ENCODE measurements around the gene CNTNAP2. TPM values are rescaled to one million over a fixed set of nuclear protein-coding genes. Genes with fewer than 3 reads are reported as not detected.

Gene CNTNAP2
- total RNA-seq, 1 experiment from 2014 or later = 64.5 TPM

GRCh38 chr7:147182874-147183273 lies 1066.3 kb downstream of the CNTNAP2 start:
- no peak for DNase-seq
- Mint-ChIP-seq H3K9me3 (peaks cover 3% of the 10 kb centered on the region in 2 experiments; a peak in 3 of 5 replicates), H3K4me1 (peaks cover 0 to 2% of the 10 kb centered on the region in 2 experiments; a peak in 1 of 4 replicates), H3K36me3 (ENCODE audit: insufficient read depth in 1 of 3, low read depth in 3 of 3) (peaks cover 0 to 2% (median 0%) of the 10 kb centered on the region in 3 experiments; a peak in 2 of 7 replicates), H3K4me3 (no peak overlapping the region), H3K27ac (no peak overlapping the region), H3K27me3 (ENCODE audit: low read depth) (no peaks in the 10 kb centered on the region; the same call in 1 of the 2 replicates)
- Histone ChIP-seq H3K9ac (ENCODE audit: extremely low read depth, insufficient read length, low read length) (no peak overlapping the region), H3K27ac (ENCODE audit: insufficient read length, low read depth, low read length) (no peak overlapping the region), H3K79me1 (ENCODE audit: insufficient read depth, low read depth, low read length, poor library complexity, severe bottlenecking) (no peaks in the 10 kb centered on the region), H3K4me1 (ENCODE audit: insufficient read depth, low read length) (no peaks in the 10 kb centered on the region), H3K23me2 (ENCODE audit: insufficient read length, low read depth, low read length, poor library complexity, severe bottlenecking) (no peaks in the 10 kb centered on the region), H3T11ph (ENCODE audit: low read length) (no peak overlapping the region), H3K27me3 (ENCODE audit: insufficient read depth, low read length) (no peaks in the 10 kb centered on the region), H3K18ac (ENCODE audit: insufficient read length, low read depth, low read length) (no peak overlapping the region), H4K5ac (ENCODE audit: insufficient read length, low read depth, low read length) (no peak overlapping the region), H3K79me2 (ENCODE audit: insufficient read depth, low read length) (no peaks in the 10 kb centered on the region), H4K91ac (ENCODE audit: insufficient read length, low read depth, low read length) (no peak overlapping the region), H3K4me2 (ENCODE audit: insufficient read depth, insufficient read length, low read length) (no peak overlapping the region), H3K9me3 (ENCODE audit: control insufficient read depth, low read depth, low read length) (no peaks in the 10 kb centered on the region), H3K56ac (ENCODE audit: insufficient read length, low read depth, low read length) (no peak overlapping the region), H2BK120ac (ENCODE audit: low read depth, low read length, poor library complexity, severe bottlenecking) (no peak overlapping the region), H2BK5ac (ENCODE audit: insufficient read length, low read length) (no peak overlapping the region), H3K23ac (ENCODE audit: insufficient read length, low read depth, low read length) (no peak overlapping the region), H4K8ac (replicated peaks; ENCODE audit: insufficient read length, low read depth, low read length) (no peak overlapping the region), H3K4ac (ENCODE audit: low read depth, low read length) (no peak overlapping the region), H4K20me1 (ENCODE audit: control insufficient read depth, insufficient read depth, insufficient read length) (no peaks in the 10 kb centered on the region), H2AK5ac (ENCODE audit: insufficient read length, low read length) (no peak overlapping the region), H2AFZ (ENCODE audit: low read length) (no peak overlapping the region), H3K14ac (ENCODE audit: insufficient read depth, low read length) (no peak overlapping the region), H2BK12ac (ENCODE audit: insufficient read length, low read depth, low read length) (no peak overlapping the region), H2BK20ac (ENCODE audit: low read depth, low read length, poor library complexity, severe bottlenecking) (no peak overlapping the region), H2BK15ac (ENCODE audit: low read depth, low read length) (no peak overlapping the region)
- TF ChIP-seq CTCF (conservative IDR thresholded peaks at IDR 0.05) = no peak
